Measurements from ENCODE around the gene GRHL1.

DNA sequence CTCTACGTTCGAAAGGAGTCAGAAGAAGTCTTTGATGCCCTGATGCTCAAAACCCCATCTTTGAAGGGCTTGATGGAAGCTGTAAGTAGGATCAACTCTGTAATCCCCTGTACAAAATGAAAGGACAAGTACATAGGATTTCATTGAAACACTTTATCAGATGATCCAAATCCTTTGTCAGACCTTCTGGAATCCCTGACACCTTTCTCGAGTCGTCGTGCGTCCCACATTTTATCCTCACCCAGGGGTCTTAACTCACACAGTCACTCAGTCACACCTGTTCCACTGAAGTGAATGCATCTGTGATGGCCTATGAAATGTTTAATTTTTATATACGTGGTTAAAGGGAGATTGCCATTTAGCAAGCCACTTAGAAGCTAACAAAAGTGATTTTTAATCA is 44.8 kb downstream of the GRHL1 start:
- TF ChIP-seq, protein P1, sequence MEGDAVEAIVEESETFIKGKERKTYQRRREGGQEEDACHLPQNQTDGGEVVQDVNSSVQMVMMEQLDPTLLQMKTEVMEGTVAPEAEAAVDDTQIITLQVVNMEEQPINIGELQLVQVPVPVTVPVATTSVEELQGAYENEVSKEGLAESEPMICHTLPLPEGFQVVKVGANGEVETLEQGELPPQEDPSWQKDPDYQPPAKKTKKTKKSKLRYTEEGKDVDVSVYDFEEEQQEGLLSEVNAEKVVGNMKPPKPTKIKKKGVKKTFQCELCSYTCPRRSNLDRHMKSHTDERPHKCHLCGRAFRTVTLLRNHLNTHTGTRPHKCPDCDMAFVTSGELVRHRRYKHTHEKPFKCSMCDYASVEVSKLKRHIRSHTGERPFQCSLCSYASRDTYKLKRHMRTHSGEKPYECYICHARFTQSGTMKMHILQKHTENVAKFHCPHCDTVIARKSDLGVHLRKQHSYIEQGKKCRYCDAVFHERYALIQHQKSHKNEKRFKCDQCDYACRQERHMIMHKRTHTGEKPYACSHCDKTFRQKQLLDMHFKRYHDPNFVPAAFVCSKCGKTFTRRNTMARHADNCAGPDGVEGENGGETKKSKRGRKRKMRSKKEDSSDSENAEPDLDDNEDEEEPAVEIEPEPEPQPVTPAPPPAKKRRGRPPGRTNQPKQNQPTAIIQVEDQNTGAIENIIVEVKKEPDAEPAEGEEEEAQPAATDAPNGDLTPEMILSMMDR (IDR thresholded peaks at IDR 0.05; ENCODE audit: control extremely low read depth in 1 of 3, insufficient read depth in 1 of 3, low read depth in 1 of 3, low read length in 3 of 3): no peak
- TF ChIP-seq EGR1 (IDR thresholded peaks at IDR 0.05; ENCODE audit: borderline replicate concordance, low read depth, low read length): no peak

All from H1 (cell line).